Measurements from ENCODE around the gene MAP2K3.

DNA sequence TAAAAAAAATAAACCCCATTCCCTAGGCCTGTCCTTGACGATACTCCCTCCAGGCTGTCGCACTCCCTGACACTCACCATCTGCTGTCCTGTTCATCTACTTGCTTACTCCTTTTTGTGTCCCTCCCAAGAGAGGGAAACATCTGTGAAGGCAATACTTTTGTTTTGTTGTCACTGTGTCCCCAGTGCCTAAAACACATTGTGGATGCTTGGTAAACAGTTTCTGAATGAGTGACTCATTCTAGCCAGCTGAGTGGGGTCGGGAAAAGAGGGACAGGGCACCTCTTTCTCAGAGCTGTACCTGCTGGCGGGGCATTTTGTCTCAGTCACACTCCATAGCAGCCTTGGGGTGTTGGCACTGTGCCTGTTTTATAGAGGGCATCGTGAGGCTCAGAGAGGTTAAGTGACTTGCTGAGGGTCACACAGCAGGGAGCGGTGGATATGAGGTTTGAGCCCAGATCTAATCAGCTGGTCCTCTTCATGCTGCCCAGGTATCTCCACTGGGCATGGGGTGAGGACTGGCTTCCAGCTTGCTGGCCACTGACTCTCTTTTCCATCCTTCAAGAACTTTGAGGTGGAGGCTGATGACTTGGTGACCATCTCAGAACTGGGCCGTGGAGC, 15.6 kb downstream of the MAP2K3 start:
- no peak for TF ChIP-seq POLR2A (IDR thresholded peaks at IDR 0.05)
- TF ChIP-seq, protein P1, sequence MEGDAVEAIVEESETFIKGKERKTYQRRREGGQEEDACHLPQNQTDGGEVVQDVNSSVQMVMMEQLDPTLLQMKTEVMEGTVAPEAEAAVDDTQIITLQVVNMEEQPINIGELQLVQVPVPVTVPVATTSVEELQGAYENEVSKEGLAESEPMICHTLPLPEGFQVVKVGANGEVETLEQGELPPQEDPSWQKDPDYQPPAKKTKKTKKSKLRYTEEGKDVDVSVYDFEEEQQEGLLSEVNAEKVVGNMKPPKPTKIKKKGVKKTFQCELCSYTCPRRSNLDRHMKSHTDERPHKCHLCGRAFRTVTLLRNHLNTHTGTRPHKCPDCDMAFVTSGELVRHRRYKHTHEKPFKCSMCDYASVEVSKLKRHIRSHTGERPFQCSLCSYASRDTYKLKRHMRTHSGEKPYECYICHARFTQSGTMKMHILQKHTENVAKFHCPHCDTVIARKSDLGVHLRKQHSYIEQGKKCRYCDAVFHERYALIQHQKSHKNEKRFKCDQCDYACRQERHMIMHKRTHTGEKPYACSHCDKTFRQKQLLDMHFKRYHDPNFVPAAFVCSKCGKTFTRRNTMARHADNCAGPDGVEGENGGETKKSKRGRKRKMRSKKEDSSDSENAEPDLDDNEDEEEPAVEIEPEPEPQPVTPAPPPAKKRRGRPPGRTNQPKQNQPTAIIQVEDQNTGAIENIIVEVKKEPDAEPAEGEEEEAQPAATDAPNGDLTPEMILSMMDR (IDR thresholded peaks at IDR 0.05): no peak
